HUES64 (cell line): ENCODE measurements around the gene PLGRKT. TPM values are rescaled to one million over a fixed set of nuclear protein-coding genes. Genes with fewer than 3 reads are reported as not detected.
"Not testable (repeated sequence)": the region's sequence is repeated elsewhere in the genome, so short reads cannot be mapped to it uniquely, and the experiment has no call there.

ENCODE experiments used
- H3K27ac ChIP-seq: 2 replicates; pipeline ENCODE4 v1.7.0; 2013; ENCODE audit warnings: low read depth, low read length, inconsistent platforms
- H3K27me3 ChIP-seq: 2 replicates; pipeline ENCODE4 v1.6.1; 2013; ENCODE audit warnings: mild to moderate bottlenecking, low read length; ENCODE audit not compliant: insufficient read depth
- H3K36me3 ChIP-seq: 2 replicates; pipeline ENCODE4 v1.6.1; 2013; ENCODE audit warnings: mild to moderate bottlenecking, low read length; ENCODE audit not compliant: insufficient read depth
- H3K4me1 ChIP-seq: 2 replicates; pipeline ENCODE4 v1.6.1; 2013; ENCODE audit warnings: mild to moderate bottlenecking, low read length, moderate library complexity; ENCODE audit not compliant: insufficient read depth
- H3K4me3 ChIP-seq: 2 replicates; pipeline ENCODE4 v1.5.1; 2013; ENCODE audit warnings: mild to moderate bottlenecking, low read length, moderate library complexity
- H3K9ac ChIP-seq: 2 replicates; pipeline ENCODE4 v1.6.1; 2013; ENCODE audit warnings: mild to moderate bottlenecking, low read depth, low read length
- H3K9me3 ChIP-seq: 2 replicates; pipeline ENCODE4 v1.6.1; 2013; ENCODE audit warnings: low read depth, low read length; ENCODE audit not compliant: insufficient read depth
- WGBS: fragments of 150-250, 120-280 bp; methylation state at CpG from one replicate; pipeline ENCODE4 v1.1.7; 2013; ENCODE audit warnings: missing lambda C conversion rate; 5-methylcytosine and 5-hydroxymethylcytosine counted together
- polyA plus RNA-seq, 2 experiments: library from polyadenylated mRNA; stranded (reverse); fragments of 50-300 nt; gene quantifications; one replicate each; pipeline ENCODE4 v1.2.3, GENCODE V29; 2013

PLGRKT gene, protein sequence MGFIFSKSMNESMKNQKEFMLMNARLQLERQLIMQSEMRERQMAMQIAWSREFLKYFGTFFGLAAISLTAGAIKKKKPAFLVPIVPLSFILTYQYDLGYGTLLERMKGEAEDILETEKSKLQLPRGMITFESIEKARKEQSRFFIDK
- 18.8 TPM for polyA plus RNA-seq (2013, experiment 1 of 2)
- 28.7 TPM for polyA plus RNA-seq (2013, experiment 2 of 2)

DNA sequence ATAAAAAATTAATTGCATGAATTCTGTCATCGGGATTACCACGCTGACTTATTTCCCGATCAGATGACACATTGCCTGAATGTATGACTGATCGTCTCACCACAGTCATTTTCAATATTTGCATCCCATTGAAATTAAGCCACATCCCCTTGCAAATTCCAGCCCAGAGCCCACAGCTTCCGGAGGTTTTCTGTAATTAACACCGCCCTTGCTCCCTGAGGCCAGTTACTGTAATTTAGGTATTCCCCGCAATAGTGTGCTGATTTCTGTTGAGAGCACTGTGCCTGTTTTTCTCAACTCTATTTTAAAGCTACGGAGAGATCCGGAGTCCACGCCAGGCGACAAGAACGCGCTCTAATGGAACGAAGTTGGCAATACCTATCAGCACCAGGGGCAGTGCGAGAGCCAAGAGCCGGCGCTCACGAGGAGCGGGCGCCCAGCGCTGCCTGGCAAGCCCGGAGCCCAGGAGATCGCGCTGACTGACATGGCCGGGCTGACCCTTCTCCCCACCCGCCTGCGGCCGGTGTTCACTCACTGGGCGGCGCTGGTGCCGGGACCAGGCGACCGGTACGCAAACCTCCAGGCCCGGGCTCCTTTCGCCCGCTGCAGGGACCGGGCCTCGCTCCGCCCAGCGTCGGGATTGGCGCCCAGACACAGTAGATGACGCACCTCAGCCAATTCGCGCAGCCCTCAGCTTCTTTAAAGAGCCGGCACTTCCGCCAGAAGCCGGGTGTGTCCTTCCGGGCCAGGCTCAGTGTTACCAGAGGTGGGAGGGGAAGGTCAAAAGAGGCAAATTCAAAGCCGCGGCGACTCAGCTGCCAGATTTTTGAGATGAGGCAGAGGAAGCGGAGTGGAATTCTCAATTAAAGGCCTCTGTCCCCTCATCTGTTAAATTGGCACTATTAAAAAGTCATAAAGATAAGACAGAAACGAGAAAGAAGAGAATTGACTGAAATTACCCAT is at the start of gene PLGRKT:
Gene PLGRKT (minus strand): TSS at position 672 of the 963 bp plus-strand sequence. CDS start 5,948 bp downstream, outside the sequence.
- H3K4me1 ChIP-seq = peaks cover 6% of the 10 kb centered on the region; the same call in 1 of the 2 replicates
- H3K4me3 ChIP-seq = peak within 1 kb of the TSS; percentile 95
- peak within 1 kb of the TSS; percentile 90 for H3K27ac ChIP-seq
- no peaks in the 10 kb centered on the region for H3K27me3 ChIP-seq
- whole genome bisulfite sequencing = 4% methylated on average over 55 of the region's 55 CpGs
- H3K9ac ChIP-seq = peak within 1 kb of the TSS; percentile 89
- H3K9me3 ChIP-seq = peaks cover 10% of the 10 kb centered on the region; the same call in 1 of the 2 replicates
- peaks cover 11% of the 10 kb centered on the region for H3K36me3 ChIP-seq

DNA sequence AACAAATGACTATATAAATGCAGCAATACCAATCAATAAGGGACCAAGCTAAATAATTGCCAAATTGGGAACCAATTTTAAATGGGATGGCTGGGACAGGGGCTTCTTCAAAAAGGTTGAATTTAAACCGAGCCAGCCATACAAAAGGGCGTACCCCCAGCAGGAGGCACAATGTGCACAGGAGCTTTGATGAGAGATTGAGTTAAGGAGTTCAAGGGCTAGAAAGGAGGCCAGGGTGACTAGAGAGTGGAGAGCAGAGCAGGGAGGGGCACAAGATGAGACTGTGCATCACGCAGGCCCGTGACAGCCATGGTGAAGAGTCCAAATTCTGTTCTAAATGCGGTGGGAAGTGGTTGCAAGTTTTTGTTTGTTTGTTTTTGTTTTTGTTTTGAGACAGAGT is 49.3 kb upstream of the PLGRKT start:
- Histone ChIP-seq H3K36me3 (no peaks in the 10 kb centered on the region), H3K4me1 (no peaks in the 10 kb centered on the region), H3K27ac (no peak overlapping the region), H3K9ac (no peak overlapping the region), H3K4me3 (no peak overlapping the region), H3K9me3 (no peaks in the 10 kb centered on the region), H3K27me3 (no peaks in the 10 kb centered on the region)
- WGBS = 94% methylated on average over 5 of the region's 5 CpGs

DNA sequence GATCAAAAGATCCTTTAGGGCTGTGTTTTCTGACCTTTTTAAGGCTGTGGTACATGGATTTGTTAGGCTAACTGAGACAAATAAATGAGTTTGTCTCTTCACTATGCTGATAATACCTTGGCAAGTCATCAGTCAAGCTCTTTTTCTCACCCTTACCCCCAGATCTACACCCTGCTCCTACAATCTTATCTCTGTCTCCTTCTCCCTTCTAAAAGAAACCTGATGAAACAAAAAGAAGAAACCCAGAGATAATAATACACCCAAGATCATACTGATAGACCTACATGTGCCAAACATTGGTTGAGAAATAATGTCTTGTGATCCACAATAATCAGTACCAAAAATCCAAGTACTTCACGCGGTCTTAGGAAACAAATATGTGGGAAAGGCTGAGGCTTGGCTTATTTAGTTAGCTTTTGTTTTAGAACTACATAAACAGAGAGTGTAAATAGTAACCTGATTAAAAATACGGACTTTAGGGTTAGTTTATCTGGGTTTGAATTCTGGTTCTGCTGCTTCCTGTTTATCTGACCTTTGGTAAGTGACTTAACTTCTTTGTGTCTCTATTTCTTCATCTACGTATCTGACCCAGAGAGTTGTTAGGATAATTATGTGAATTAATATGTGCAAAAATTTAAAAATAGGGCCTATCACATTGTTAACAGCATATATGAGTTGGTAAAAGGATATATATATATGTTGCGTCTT is 47.8 kb upstream of the PLGRKT start:
- H3K27me3 ChIP-seq = no peaks in the 10 kb centered on the region
- no peaks in the 10 kb centered on the region for H3K36me3 ChIP-seq
- WGBS = 89% methylated on average over 5 of the region's 5 CpGs
- no peak overlapping the region for H3K4me3 ChIP-seq
- no peaks in the 10 kb centered on the region for H3K4me1 ChIP-seq
- H3K9me3 ChIP-seq = no peaks in the 10 kb centered on the region
- no peak overlapping the region for H3K9ac ChIP-seq
- no peak overlapping the region for H3K27ac ChIP-seq

DNA sequence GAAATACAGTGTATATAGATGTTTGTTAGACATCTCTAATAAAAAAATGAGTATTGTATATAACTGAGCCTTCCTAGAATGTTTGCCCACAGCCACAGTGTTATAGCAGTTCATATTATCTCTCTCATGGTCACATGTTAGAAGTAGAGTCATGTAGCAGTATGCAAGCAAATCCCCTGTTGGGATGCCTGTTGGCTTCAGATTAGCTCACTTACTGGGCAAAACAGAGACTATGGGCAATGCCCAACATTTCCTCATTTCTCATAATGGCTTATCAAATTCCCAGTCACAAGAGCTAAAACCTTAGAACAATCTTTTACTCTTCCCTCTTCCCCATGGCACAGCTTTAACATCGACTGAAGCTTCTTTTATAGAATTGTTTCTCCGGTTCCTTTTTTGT is 45.6 kb upstream of the PLGRKT start:
- no peaks in the 10 kb centered on the region for H3K27me3 ChIP-seq
- H3K36me3 ChIP-seq = no peaks in the 10 kb centered on the region
- no peak overlapping the region for H3K9ac ChIP-seq
- WGBS = 100% methylated on average over 2 of the region's 2 CpGs
- no peaks in the 10 kb centered on the region for H3K4me1 ChIP-seq
- H3K9me3 ChIP-seq = peaks cover 2% of the 10 kb centered on the region; the same call in 1 of the 2 replicates
- no peak overlapping the region for H3K27ac ChIP-seq
- no peak overlapping the region for H3K4me3 ChIP-seq

DNA sequence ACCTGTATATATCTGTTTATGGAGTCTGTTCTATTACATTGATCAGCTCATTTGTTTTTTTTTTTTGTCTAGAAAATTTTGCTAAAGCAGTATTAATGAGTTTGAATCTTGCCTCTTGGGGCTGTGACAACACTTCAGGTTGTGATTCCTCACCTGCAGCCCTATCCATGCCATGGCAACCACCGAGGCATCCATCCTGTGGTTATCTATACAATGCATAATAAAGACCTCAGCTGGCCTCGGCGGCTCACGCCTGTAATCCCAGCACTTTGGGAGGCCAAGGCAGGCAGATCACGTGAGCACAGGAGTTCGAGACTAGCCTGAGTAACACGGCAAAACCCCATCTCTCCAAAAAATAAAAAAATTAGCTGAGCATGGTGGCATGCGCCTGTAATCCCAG is 44.5 kb upstream of the PLGRKT start:
- H3K36me3 ChIP-seq = no peaks in the 10 kb centered on the region
- 85% methylated on average over 8 of the region's 8 CpGs for WGBS

DNA sequence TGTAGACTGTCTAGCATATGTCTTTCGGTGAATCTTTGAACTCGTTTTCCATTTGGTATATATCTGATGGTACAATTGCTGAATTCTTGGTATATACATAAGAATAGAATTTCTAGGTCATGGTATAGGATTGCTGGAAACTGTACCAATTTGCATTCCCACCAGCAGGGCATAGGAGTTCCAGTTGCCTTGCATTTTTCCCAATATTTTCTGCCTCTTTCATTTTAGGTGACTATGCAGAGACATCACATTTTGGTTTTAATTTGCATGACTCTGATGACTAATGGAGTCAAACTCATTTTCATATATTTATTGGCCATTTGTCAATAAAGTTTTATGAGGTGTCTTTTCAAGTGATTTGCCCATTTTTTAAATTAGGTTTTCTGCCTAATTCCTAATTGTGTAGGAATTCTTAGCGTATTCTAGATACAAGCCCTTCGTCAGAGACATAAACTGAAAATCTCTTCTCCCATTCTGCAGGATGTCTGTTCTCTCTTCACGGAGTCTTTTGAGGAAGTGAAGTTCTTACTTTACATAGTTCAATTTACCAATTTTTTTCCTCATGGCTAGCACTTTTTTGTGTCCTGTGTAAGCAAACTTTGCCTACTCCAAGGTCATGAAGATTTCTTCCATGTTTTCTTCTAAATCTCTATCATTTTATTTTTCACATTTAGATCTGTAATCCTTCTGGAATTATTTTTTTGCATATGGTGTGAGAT is 43.8 kb upstream of the PLGRKT start:
- Histone ChIP-seq H3K27ac (no peak overlapping the region), H3K9ac (no peak overlapping the region), H3K4me1 (no peaks in the 10 kb centered on the region), H3K27me3 (no peaks in the 10 kb centered on the region), H3K4me3 (no peak overlapping the region), H3K9me3 (peaks cover 17% of the 10 kb centered on the region), H3K36me3 (no peaks in the 10 kb centered on the region)
- 94% methylated on average over 5 of the region's 5 CpGs for WGBS

More for the DNA sequence above, 44.5 kb upstream of the PLGRKT start:
- Histone ChIP-seq H3K27ac (no peak overlapping the region), H3K4me3 (no peak overlapping the region), H3K9ac (no peak overlapping the region), H3K9me3 (peaks cover 13% of the 10 kb centered on the region), H3K27me3 (no peaks in the 10 kb centered on the region), H3K4me1 (no peaks in the 10 kb centered on the region)

DNA sequence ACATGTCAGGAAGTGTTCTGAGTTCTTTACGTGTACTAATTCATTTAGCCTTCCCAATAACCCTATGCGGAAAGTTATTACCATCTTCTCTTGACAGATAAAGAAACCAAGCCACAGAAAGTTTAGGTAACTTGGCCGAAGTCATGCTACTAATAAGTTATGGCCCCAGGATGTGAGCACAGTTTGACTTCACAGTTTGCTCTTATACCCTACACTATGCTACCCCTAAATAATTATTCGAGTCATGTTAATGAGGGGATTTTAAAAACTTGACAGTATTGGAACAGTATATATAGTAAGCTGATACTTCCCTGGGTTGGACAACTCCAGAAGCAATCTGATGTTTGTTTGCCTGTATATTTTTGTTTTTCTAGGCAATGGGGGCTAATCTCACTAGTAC is 43.2 kb upstream of the PLGRKT start:
- H3K4me3 ChIP-seq = no peak overlapping the region
- H3K36me3 ChIP-seq = no peaks in the 10 kb centered on the region
- WGBS = 97% methylated on average over 3 of the region's 4 CpGs
- H3K9me3 ChIP-seq = peaks cover 17% of the 10 kb centered on the region
- H3K4me1 ChIP-seq = no peaks in the 10 kb centered on the region
- no peaks in the 10 kb centered on the region for H3K27me3 ChIP-seq
- no peak overlapping the region for H3K9ac ChIP-seq
- no peak overlapping the region for H3K27ac ChIP-seq

DNA sequence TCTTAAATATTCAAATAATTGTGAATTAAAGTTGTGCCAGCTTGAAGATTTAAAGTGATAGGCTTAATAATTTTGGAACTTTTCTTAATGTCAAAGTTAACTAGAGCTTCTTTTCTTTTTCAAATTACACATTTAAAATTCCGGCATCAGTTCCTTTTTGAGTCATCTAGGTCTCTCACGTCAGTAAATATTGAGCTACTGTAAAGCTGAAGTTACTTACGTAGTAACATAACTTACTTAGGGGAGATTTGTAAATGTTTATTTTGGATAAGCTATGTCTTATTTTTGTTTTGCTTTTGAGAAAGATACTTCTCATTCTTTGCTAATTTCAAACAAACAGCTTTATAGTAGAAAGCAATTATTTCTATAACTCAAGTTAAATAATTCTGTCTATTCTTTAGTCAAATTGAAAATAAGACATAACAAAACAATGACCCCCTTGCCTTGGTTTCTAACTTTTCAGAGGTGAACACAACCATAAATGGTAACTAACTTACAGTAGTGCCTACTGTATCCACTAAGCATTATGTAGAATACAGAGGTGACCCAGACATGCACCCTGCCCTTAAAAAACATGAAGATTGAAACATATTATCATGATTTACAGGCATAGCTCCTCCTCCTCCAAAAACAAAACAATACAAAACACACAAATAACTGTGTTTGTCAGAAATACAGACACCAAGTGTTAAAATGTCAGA is 42.4 kb upstream of the PLGRKT start:
- Histone ChIP-seq H3K9me3 (peaks cover 17% of the 10 kb centered on the region), H3K27ac (no peak overlapping the region), H3K9ac (no peak overlapping the region), H3K27me3 (no peaks in the 10 kb centered on the region), H3K4me1 (no peaks in the 10 kb centered on the region), H3K4me3 (no peak overlapping the region), H3K36me3 (no peaks in the 10 kb centered on the region)
- WGBS = 92% methylated on average over 3 of the region's 3 CpGs

DNA sequence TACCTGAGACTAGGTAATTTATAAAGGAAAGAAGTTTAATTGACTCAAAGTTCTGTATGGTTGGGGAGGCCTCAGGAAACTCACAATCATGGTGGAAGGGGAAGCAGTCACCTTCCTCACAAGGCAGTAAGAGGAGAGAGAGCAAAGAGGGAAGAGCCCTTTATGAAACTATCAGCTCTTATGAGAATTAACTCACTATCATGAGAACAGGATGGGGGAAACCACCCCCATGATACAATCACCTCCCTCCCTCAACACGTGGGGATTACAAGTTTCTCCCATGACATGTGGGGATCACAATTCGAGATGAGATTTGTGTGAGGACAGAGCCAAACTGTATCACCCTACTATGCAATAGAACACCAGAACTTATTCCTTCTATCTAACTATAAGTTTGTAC is 40.5 kb upstream of the PLGRKT start:
- no peak overlapping the region for H3K9ac ChIP-seq
- no peaks in the 10 kb centered on the region for H3K36me3 ChIP-seq
- H3K27me3 ChIP-seq = no peaks in the 10 kb centered on the region
- peaks cover 17% of the 10 kb centered on the region for H3K9me3 ChIP-seq
- H3K4me1 ChIP-seq = no peaks in the 10 kb centered on the region
- no peak overlapping the region for H3K4me3 ChIP-seq
- no peak overlapping the region for H3K27ac ChIP-seq
- WGBS = 84% methylated on average over 2 of the region's 2 CpGs

DNA sequence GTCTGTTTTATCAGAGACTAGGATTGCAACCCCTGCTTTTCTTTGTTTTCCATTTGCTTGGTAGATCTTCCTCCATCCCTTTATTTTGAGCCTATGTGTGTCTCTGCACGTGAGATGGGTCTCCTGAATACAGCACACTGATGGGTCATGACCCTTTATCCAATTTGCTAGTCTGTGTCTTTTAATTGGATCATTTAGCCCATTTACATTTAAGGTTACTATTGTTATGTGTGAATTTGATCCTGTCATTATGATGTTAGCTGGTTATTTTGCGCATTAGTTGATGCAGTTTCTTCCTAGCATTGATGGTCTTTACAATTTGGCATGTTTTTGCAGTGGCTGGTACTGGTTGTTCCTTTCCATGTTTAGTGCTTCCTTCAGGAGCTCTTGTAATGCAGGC is 37.9 kb upstream of the PLGRKT start:
- WGBS = 100% methylated on average over 2 of the region's 2 CpGs
- not testable (repeated sequence) for H3K27ac ChIP-seq
- H3K9me3 ChIP-seq = peaks cover 17% of the 10 kb centered on the region

More for the DNA sequence above, 37.9 kb upstream of the PLGRKT start:
- H3K4me1 ChIP-seq, H3K36me3 ChIP-seq, H3K9ac ChIP-seq, H3K27me3 ChIP-seq, H3K4me3 ChIP-seq: not testable (repeated sequence)
